ENCODE data around the gene ATP6V0E1. TPM values are rescaled to one million over a fixed set of nuclear protein-coding genes. Genes with fewer than 3 reads are reported as not detected.

Gene ATP6V0E1
- total and polyA plus RNA-seq, 2 of the 4 experiments (the other 2 are of a cell fraction): 258 to 277 TPM

DNA sequence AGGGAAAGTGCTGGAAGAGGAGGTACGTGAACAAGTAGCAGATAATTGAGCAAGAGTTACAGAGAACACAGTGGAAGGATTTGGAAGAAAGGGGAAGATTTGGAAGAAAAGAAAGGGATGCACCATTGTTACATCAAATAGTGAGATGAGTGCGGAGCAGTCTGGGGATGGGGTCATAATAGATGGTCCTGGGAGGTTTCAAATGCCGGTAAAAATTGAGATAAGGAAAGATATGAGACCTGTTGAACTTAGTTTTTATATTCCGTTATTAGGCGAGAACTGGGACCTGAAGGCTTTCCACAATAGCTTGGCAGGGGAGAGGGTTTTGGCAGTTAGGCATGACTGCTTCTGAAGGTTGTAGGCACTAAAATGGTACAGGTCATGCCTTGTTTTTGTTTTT, 20.9 kb downstream of the ATP6V0E1 start:
- H3K14ac ChIP-seq (replicated peaks; ENCODE audit: low read depth, low read length): no peak overlapping the region
- no peak overlapping the region for H4K5ac ChIP-seq (ENCODE audit: low read depth, low read length)
- no peak overlapping the region for H2BK5ac ChIP-seq (ENCODE audit: low read depth, low read length, poor library complexity, severe bottlenecking)
- H2BK120ac ChIP-seq (ENCODE audit: low read depth, low read length): no peak overlapping the region
- H4K8ac ChIP-seq (ENCODE audit: low read depth in 2 of 2, low read length in 2 of 2): no peak overlapping the region
- H3K27ac ChIP-seq (ENCODE audit: insufficient read depth, low read length): no peak overlapping the region
- ChIA-PET CTCF (interaction anchor here (0.6 kb wide), 1 partner anchor 477 kb away, joined by 4 read pairs; no protein-coding TSS in a partner anchor), POLR2A (ENCODE audit: unreplicated experiment) (no interaction called here)
- no peak overlapping the region for H3K56ac ChIP-seq (ENCODE audit: extremely low read depth, insufficient read depth, low read length)
- H3K27me3 ChIP-seq (ENCODE audit: control insufficient read depth, insufficient read depth, low read length): no peaks in the 10 kb centered on the region
- no peak for DNase-seq
- H3K23ac ChIP-seq (ENCODE audit: low read depth, low read length): no peak overlapping the region
- H3K79me1 ChIP-seq (ENCODE audit: low read depth in 1 of 2, low read length in 2 of 2): peaks cover 36 to 69% of the 10 kb centered on the region in 2 experiments
- no peak overlapping the region for H3K4me3 ChIP-seq (ENCODE audit: insufficient read depth, low read depth, low read length)
- in situ Hi-C loops (cut with MboI; ENCODE audit: low sequenced_read_pairs): no loop called here
- no peak overlapping the region for H2AK5ac ChIP-seq (ENCODE audit: low read depth, low read length)
- no peak overlapping the region for H2BK20ac ChIP-seq (ENCODE audit: low read depth, low read length)
- no peak overlapping the region for H2AK9ac ChIP-seq (replicated peaks; ENCODE audit: low read depth, low read length, poor library complexity)
- H3K4ac ChIP-seq (ENCODE audit: low read depth, low read length): no peak overlapping the region
- H3K9me3 ChIP-seq (ENCODE audit: control insufficient read depth, insufficient read depth, low read length): no peaks in the 10 kb centered on the region
- dilution Hi-C loops (cut with HindIII; ENCODE audit: low sequenced_read_pairs, unreplicated experiment): no loop called here
- intact Hi-C loops (cut with micrococcal nuclease): no loop called here
- 96% methylated on average over 5 of the region's 5 CpGs; no CpG with 5 or more reads in 1 of the 2 experiments for WGBS, 2 experiments (ENCODE audit: extremely low coverage in 2 of 2, insufficient read length in 1 of 2)
- TF ChIP-seq SMC3 (IDR thresholded peaks at IDR 0.05; ENCODE audit: low read depth, low read length): no peak
- TF ChIP-seq, protein P1, sequence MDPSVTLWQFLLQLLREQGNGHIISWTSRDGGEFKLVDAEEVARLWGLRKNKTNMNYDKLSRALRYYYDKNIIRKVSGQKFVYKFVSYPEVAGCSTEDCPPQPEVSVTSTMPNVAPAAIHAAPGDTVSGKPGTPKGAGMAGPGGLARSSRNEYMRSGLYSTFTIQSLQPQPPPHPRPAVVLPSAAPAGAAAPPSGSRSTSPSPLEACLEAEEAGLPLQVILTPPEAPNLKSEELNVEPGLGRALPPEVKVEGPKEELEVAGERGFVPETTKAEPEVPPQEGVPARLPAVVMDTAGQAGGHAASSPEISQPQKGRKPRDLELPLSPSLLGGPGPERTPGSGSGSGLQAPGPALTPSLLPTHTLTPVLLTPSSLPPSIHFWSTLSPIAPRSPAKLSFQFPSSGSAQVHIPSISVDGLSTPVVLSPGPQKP (IDR thresholded peaks at IDR 0.05; ENCODE audit: borderline replicate concordance, low read depth, low read length): no peak
- no peak for TF ChIP-seq MXI1 (IDR thresholded peaks at IDR 0.05; ENCODE audit: borderline replicate concordance, low read depth, low read length)
- TF ChIP-seq, protein P2, sequence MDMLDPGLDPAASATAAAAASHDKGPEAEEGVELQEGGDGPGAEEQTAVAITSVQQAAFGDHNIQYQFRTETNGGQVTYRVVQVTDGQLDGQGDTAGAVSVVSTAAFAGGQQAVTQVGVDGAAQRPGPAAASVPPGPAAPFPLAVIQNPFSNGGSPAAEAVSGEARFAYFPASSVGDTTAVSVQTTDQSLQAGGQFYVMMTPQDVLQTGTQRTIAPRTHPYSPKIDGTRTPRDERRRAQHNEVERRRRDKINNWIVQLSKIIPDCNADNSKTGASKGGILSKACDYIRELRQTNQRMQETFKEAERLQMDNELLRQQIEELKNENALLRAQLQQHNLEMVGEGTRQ (IDR thresholded peaks at IDR 0.05; ENCODE audit: low read depth, low read length): no peak
- no peak for TF ChIP-seq CEBPB (IDR thresholded peaks at IDR 0.05; ENCODE audit: low read depth, low read length)
- no peak for TF ChIP-seq NFE2L2 (IDR thresholded peaks at IDR 0.05; ENCODE audit: low read depth, low read length)
- TF ChIP-seq MAFK (IDR thresholded peaks at IDR 0.05; ENCODE audit: low read depth, low read length): no peak
- no peak for TF ChIP-seq RCOR1 (IDR thresholded peaks at IDR 0.05; ENCODE audit: insufficient replicate concordance, low read length)
- no peak for TF ChIP-seq MAZ (IDR thresholded peaks at IDR 0.05; ENCODE audit: borderline replicate concordance, low read depth, low read length)
- no peak overlapping the region for H2AFZ ChIP-seq (replicated peaks; ENCODE audit: low read length, poor library complexity)
- no peak overlapping the region for H3K9ac ChIP-seq (ENCODE audit: low read depth, low read length)
- no peak overlapping the region for H2BK15ac ChIP-seq (ENCODE audit: low read depth, low read length)
- no peaks in the 10 kb centered on the region; the same call in 1 of the 2 replicates for H3K36me3 ChIP-seq (ENCODE audit: control insufficient read depth, insufficient read depth, low read length)
- H3K4me2 ChIP-seq (ENCODE audit: low read depth, low read length): no peak overlapping the region
- H4K20me1 ChIP-seq (ENCODE audit: insufficient read depth, low read length): peaks cover 62% of the 10 kb centered on the region
- ATAC-seq (ENCODE audit: low read depth): no peak
- peaks cover 18% of the 10 kb centered on the region for H3K9me1 ChIP-seq (ENCODE audit: insufficient read depth, low read length)
- no TSS peak for BruUV-seq (replicated peaks)
- H3K18ac ChIP-seq (ENCODE audit: low read depth, low read length): no peak overlapping the region
- H4K91ac ChIP-seq (ENCODE audit: insufficient read depth, low read depth, low read length): no peak overlapping the region
- H3K4me1 ChIP-seq (ENCODE audit: control insufficient read depth, insufficient read depth, low read length): peaks cover 14% of the 10 kb centered on the region
